ENCODE data around the gene ARHGEF5.

The ARHGEF5 gene

DNA sequence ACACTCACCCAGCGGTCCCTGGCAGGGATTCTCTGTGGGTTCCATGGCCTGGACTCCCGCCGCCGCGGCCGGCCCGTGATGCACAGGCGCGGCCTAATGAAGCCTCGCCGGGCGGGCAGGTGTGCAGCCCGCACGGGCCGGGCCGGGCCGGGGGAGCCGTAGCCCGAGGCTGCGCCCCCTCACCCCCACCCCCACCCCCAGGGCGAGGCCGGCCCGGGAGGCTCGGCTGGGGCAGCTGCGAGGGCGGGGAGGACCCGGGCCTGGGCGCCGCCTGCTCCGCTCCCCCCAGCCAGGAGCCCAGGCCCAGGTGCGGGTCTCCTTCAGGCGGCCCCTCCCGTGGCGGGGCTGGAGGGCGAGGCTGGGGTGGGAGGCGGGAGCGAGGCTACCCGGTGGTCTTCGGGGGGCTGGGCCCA lies 48.5 kb downstream of the ARHGEF5 start, which contains the start of gene NOBOX:
NOBOX (minus strand) TSS at position 45 of the 413 bp plus-strand sequence.
- Histone ChIP-seq H3K36me3 (replicated peaks; ENCODE audit: low read depth, low read length) (no peaks in the 10 kb centered on the region), H3K27ac (ENCODE audit: low read length) (no peak within 1 kb of the TSS), H3K9ac (ENCODE audit: low read length) (no peak within 1 kb of the TSS), H4K20me1 (ENCODE audit: insufficient read depth, low read length) (no peaks in the 10 kb centered on the region), H3K4me1 (ENCODE audit: low read length) (no peaks in the 10 kb centered on the region), H3K9me3 (ENCODE audit: insufficient read depth, low read length) (no peaks in the 10 kb centered on the region), H3K79me2 (ENCODE audit: low read length) (no peaks in the 10 kb centered on the region), H2AFZ (ENCODE audit: low read depth, low read length) (no peak within 1 kb of the TSS), H3K27me3 (ENCODE audit: low read depth, low read length) (peaks cover 20% of the 10 kb centered on the region; the same call in 1 of the 2 replicates), H3K4me2 (ENCODE audit: low read length) (no peak within 1 kb of the TSS), H3K4me3 (ENCODE audit: low read length) (no peak within 1 kb of the TSS)
- TF ChIP-seq, protein P1, sequence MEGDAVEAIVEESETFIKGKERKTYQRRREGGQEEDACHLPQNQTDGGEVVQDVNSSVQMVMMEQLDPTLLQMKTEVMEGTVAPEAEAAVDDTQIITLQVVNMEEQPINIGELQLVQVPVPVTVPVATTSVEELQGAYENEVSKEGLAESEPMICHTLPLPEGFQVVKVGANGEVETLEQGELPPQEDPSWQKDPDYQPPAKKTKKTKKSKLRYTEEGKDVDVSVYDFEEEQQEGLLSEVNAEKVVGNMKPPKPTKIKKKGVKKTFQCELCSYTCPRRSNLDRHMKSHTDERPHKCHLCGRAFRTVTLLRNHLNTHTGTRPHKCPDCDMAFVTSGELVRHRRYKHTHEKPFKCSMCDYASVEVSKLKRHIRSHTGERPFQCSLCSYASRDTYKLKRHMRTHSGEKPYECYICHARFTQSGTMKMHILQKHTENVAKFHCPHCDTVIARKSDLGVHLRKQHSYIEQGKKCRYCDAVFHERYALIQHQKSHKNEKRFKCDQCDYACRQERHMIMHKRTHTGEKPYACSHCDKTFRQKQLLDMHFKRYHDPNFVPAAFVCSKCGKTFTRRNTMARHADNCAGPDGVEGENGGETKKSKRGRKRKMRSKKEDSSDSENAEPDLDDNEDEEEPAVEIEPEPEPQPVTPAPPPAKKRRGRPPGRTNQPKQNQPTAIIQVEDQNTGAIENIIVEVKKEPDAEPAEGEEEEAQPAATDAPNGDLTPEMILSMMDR (IDR thresholded peaks at IDR 0.05; ENCODE audit: low read depth, low read length) = no peak
- TF ChIP-seq EZH2phosphoT487 (IDR thresholded peaks at IDR 0.05; ENCODE audit: low read depth) = no peak

DNA sequence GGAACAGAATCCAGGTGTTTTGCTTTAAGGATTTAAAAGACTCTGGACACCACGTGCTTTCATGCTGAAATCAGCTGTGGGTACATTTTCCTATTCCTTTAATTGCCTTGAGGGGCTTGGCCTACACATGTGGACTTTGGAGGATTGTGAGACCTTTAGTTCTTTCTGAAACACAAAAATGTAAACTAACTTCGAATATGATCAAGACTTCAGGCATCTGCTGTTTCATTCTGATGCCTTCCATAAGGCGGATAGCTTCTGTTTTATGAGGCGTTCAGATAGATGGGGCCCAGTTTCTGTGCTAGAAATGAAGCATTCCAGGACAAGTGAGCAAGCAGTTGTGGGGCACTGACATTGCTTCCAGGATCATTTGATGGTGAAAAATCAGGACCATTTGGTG lies 49.7 kb downstream of the ARHGEF5 start:
- Histone ChIP-seq H3K4me1 (ENCODE audit: low read length) (no peaks in the 10 kb centered on the region), H4K20me1 (ENCODE audit: insufficient read depth, low read length) (no peaks in the 10 kb centered on the region), H3K27me3 (ENCODE audit: low read depth, low read length) (peaks cover 16% of the 10 kb centered on the region; the same call in 1 of the 2 replicates), H3K36me3 (replicated peaks; ENCODE audit: low read depth, low read length) (no peaks in the 10 kb centered on the region), H3K9me3 (ENCODE audit: insufficient read depth, low read length) (no peaks in the 10 kb centered on the region), H3K4me2 (ENCODE audit: low read length) (no peak overlapping the region), H3K4me3 (ENCODE audit: low read length) (no peak overlapping the region), H3K9ac (ENCODE audit: low read length) (no peak overlapping the region), H3K27ac (ENCODE audit: low read length) (no peak overlapping the region), H3K79me2 (ENCODE audit: low read length) (no peaks in the 10 kb centered on the region), H2AFZ (ENCODE audit: low read depth, low read length) (no peak overlapping the region)
- TF ChIP-seq, protein P1 (IDR thresholded peaks at IDR 0.05; ENCODE audit: low read depth, low read length) = no peak
- TF ChIP-seq EZH2phosphoT487 (IDR thresholded peaks at IDR 0.05; ENCODE audit: low read depth) = no peak

DNA sequence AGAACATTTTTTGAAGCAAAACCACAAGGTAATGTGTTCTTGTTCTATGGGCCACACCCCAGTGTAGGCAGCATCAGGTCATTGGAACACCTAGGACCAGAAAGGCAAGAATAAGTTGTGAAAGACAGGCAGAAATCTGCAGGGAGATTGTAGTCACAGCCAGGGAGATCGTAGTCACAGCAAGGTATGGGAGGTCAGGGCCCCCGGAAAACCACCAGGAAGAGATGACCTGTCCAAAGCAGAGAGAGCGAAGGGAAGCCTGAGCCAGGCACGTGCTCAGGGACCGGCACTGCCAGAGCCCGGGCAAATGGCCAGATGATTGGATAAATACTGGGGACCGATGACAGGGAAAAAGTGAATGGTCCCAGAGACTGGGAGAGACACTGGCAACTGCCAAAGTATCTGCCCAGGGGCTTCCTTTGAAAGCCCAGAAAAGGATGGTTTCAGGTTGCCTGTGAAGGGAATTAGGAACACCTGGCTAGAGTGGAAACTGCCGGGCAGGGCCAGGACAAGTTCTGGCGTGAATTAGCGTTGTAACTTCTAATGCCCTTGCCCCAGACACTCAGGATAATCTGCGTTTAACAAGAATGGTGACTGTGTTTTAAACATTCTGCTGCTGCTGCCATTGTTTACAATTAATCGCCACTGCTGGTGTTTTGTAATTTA lies 52.2 kb downstream of the ARHGEF5 start:
- TF ChIP-seq, protein P1 (IDR thresholded peaks at IDR 0.05; ENCODE audit: low read depth, low read length) = no peak
- no peak for TF ChIP-seq EZH2phosphoT487 (IDR thresholded peaks at IDR 0.05; ENCODE audit: low read depth)
- Histone ChIP-seq H3K4me1 (ENCODE audit: low read length) (no peaks in the 10 kb centered on the region), H3K4me3 (ENCODE audit: low read length) (no peak overlapping the region), H3K9me3 (ENCODE audit: insufficient read depth, low read length) (no peaks in the 10 kb centered on the region), H3K9ac (ENCODE audit: low read length) (no peak overlapping the region), H3K4me2 (ENCODE audit: low read length) (no peak overlapping the region), H3K27ac (ENCODE audit: low read length) (no peak overlapping the region), H3K27me3 (ENCODE audit: low read depth, low read length) (peaks cover 9% of the 10 kb centered on the region; the same call in 1 of the 2 replicates), H4K20me1 (ENCODE audit: insufficient read depth, low read length) (no peaks in the 10 kb centered on the region), H2AFZ (ENCODE audit: low read depth, low read length) (no peak overlapping the region), H3K36me3 (replicated peaks; ENCODE audit: low read depth, low read length) (no peaks in the 10 kb centered on the region), H3K79me2 (ENCODE audit: low read length) (no peaks in the 10 kb centered on the region)

DNA sequence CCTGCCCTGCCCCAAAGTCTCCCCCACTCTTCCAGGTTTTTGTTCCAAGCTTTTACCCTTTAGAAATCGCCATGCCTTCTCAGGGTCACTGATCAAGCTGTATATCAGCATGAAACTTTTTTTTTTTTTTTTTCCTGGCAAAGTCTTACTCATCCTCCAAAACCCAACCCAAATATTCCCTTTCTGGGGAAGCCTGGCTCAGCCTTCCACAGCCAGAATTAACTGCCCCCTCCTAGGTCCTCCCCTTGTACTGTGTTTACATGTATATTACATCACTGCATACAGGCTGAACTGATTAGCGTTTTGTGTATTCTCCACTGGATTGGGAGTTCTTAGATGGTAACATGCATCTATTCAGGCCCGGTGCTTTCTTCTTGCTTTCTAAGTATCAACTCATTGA lies 52.9 kb downstream of the ARHGEF5 start:
- H3K4me2 ChIP-seq (ENCODE audit: low read length) = no peak overlapping the region
- no peaks in the 10 kb centered on the region for H4K20me1 ChIP-seq (ENCODE audit: insufficient read depth, low read length)
- TF ChIP-seq, protein P1 (IDR thresholded peaks at IDR 0.05; ENCODE audit: low read depth, low read length) = no peak
- no peak for TF ChIP-seq EZH2phosphoT487 (IDR thresholded peaks at IDR 0.05; ENCODE audit: low read depth)
- H3K36me3 ChIP-seq (replicated peaks; ENCODE audit: low read depth, low read length) = no peaks in the 10 kb centered on the region
- no peak overlapping the region for H3K9ac ChIP-seq (ENCODE audit: low read length)
- H3K79me2 ChIP-seq (ENCODE audit: low read length) = no peaks in the 10 kb centered on the region
- H2AFZ ChIP-seq (ENCODE audit: low read depth, low read length) = no peak overlapping the region
- no peak overlapping the region for H3K27ac ChIP-seq (ENCODE audit: low read length)
- H3K4me3 ChIP-seq (ENCODE audit: low read length) = no peak overlapping the region
- H3K4me1 ChIP-seq (ENCODE audit: low read length) = no peaks in the 10 kb centered on the region
- peaks cover 9% of the 10 kb centered on the region; the same call in 1 of the 2 replicates for H3K27me3 ChIP-seq (ENCODE audit: low read depth, low read length)
- H3K9me3 ChIP-seq (ENCODE audit: insufficient read depth, low read length) = no peaks in the 10 kb centered on the region
